ENCODE results near the gene HDAC7. TPM values are rescaled to one million over a fixed set of nuclear protein-coding genes. Genes with fewer than 3 reads are reported as not detected.
A peak's percentile ranks its signal among the peaks of the same experiment; 100 is the strongest.

HDAC7 gene
- total RNA-seq, 1 donor from 2014 or later: 55.0 TPM

GRCh38 chr12:47776471-47777143 is 43.1 kb downstream of the HDAC7 start:
- DNase-seq: no peak

GRCh38 chr12:47775100-47775911 is 44.4 kb downstream of the HDAC7 start:
- DNase-seq: no peak

GRCh38 chr12:47774663-47775062 is 45.0 kb downstream of the HDAC7 start:
- no peak for DNase-seq

- no peak for DNase-seq
Measured at GRCh38 chr12:47773858-47774580, 45.7 kb downstream of the HDAC7 start.

GRCh38 chr12:47773062-47773857 is 46.4 kb downstream of the HDAC7 start, which contains the start of gene SLC48A1:
Gene SLC48A1 (plus strand): TSS chr12:47773238. CDS start chr12:47773305, 67 bp downstream.
- DNase-seq: peak; percentile 76

GRCh38 chr12:47772738-47773061 is 47.0 kb downstream of the HDAC7 start:
- DNase-seq: no peak

- DNase-seq: no peak
Measured at GRCh38 chr12:47772094-47772660, 47.5 kb downstream of the HDAC7 start.

GRCh38 chr12:47771304-47771703 is 48.4 kb downstream of the HDAC7 start:
- DNase-seq: no peak

GRCh38 chr12:47770086-47770726 is 49.5 kb downstream of the HDAC7 start:
- no peak for DNase-seq

GRCh38 chr12:47769234-47770085 is 50.2 kb downstream of the HDAC7 start:
- no peak for DNase-seq

GRCh38 chr12:47768323-47768811 is 51.3 kb downstream of the HDAC7 start:
- no peak for DNase-seq

- peak; percentile 86 for DNase-seq
Measured at GRCh38 chr12:47767216-47767724, 52.4 kb downstream of the HDAC7 start.

- DNase-seq: no peak
Measured at GRCh38 chr12:47766502-47767215, 53.0 kb downstream of the HDAC7 start.

- DNase-seq: no peak
Measured at GRCh38 chr12:47763481-47764346, 56.0 kb downstream of the HDAC7 start.

GRCh38 chr12:47762850-47763465 is 56.7 kb downstream of the HDAC7 start:
- DNase-seq: no peak

- peak; percentile 93 for DNase-seq
Measured at GRCh38 chr12:47758834-47759690, 60.6 kb downstream of the HDAC7 start, which contains the start of gene RAPGEF3. Gene RAPGEF3 (minus strand): TSS chr12:47758880. CDS start chr12:47758556, 324 bp downstream.

- DNase-seq: no peak
Measured at GRCh38 chr12:47758584-47758833, 61.2 kb downstream of the HDAC7 start.
